HG03575 (cell line): ENCODE results near the gene SERINC5.

Source experiments
- ATAC-seq: cut with Tn5 transposase; IDR thresholded peaks from one replicate; pipeline ENCODE4 v1.9.1; 2021; ENCODE audit not compliant: unreplicated experiment, insufficient number of reproducible peaks, low FRiP score; ENCODE audit errors: extremely low read depth

Gene SERINC5

DNA sequence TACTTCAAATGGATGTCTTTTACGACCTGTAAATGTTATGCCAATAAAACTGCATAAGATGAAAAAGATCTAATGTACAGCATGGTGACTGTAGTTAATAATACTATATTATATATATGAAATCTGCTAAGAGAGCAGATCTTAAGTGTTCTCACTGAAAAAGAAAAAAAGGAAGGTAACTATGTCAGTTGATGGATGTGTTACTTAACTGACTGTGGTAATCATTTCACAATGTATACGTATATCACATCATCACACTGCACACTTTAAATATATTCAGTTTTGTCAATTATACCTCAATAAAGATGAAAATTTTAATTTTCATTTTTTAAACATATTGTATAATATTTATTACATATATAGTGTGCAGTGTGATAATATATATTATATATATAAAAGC lies 188.8 kb downstream of the SERINC5 start:
- ATAC-seq: no peak

DNA sequence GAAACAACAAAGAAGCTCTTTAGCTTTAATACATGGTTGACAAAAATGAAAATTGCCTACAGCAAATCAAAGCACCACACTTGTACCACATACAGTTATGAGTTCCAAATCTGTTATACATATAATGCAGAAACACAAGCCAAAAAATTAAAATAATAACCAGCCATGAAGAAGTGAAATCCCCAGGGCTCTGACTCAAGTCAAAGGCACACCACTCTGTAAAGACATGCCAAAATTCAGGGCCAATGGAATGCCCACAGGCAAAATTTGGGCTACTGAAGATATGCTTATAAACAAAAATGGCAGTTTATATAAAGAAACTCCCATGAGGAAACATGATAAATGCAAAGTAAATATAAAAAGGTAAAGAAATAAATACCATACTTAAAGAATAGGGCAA lies 191.7 kb downstream of the SERINC5 start:
- ATAC-seq: no peak
